Measurements from ENCODE around the gene PISD.

GRCh38 chr22:31604746-31605705 lies 57.0 kb downstream of the PISD start:
- no peak for TF ChIP-seq CTCF (IDR thresholded peaks at IDR 0.05)
- TF ChIP-seq POLR2A (IDR thresholded peaks at IDR 0.05), result no peak

Measured in uterus (tissue), 2 donors.